ENCODE measurements around the gene TMEM178B. TPM values are rescaled to one million over a fixed set of nuclear protein-coding genes. Genes with fewer than 3 reads are reported as not detected.

Gene TMEM178B
- total and polyA plus RNA-seq, 2 of the 13 experiments (the other 11 are each of a cell fraction or from before 2014, with no cell fraction given), result 0.01 to 0.02 TPM

DNA sequence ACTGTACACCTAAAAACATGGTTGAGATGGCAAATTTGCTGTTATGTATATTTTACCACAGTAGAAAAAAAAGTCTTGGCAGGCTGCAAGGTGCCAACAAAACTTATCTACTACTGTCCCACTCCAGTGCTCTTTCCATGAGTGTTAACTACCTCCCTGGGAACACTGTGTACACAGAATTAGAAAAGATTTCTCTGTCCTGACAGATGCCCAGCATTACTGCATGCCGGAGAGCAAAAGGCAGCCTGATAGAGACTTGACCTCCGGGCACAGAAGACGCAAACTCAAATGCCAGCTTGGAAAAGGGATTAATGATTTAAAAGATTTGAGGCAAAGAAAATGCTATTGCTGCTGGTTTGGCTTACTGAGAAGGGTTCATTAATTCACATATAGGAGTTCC, 228.8 kb downstream of the TMEM178B start:
- Histone ChIP-seq H2AFZ (ENCODE audit: low read length) (no peak overlapping the region), H3K4me3 (replicated peaks in 1 of 3; ENCODE audit: insufficient read depth in 1 of 3, low read depth in 2 of 3, low read length in 3 of 3) (no peak overlapping the region), H3K9me3 (ENCODE audit: low read length) (no peaks in the 10 kb centered on the region), H4K20me1 (ENCODE audit: insufficient read depth, low read length) (no peaks in the 10 kb centered on the region), H3K27ac (ENCODE audit: extremely low read length, insufficient read depth, low read length) (no peak overlapping the region), H3K9ac (ENCODE audit: insufficient read depth, low read depth, low read length) (no peak overlapping the region), H3K4me1 (ENCODE audit: insufficient read depth, low read length) (no peaks in the 10 kb centered on the region), H3K27me3 (ENCODE audit: control insufficient read depth in 1 of 2, insufficient read depth in 2 of 2, low read length in 2 of 2) (peaks cover 0 to 4% of the 10 kb centered on the region in 2 experiments; a peak in 2 of 5 replicates), H3K36me3 (replicated peaks in 1 of 2; ENCODE audit: control insufficient read depth in 1 of 2, insufficient read depth in 2 of 2, low read length in 2 of 2) (no peaks in the 10 kb centered on the region), H3K79me2 (ENCODE audit: insufficient read depth, low read length) (no peaks in the 10 kb centered on the region), H3K4me2 (ENCODE audit: low read depth, low read length) (no peak overlapping the region)
- in situ Hi-C loops (cut with HindIII; ENCODE audit: extremely low pct_ligation_motif_present, low pct_unique_long_range_greater_than_20kb), result no loop called here
- FAIRE-seq (no peak), ATAC-seq (no peak), DNase-seq (ENCODE audit: low spot score) (no peak)
- no peak for TF ChIP-seq ZFYVE20 (CRISPR knock-in tag; IDR thresholded peaks at IDR 0.05; ENCODE audit: borderline replicate concordance, low read depth)
- TF ChIP-seq, protein P1, sequence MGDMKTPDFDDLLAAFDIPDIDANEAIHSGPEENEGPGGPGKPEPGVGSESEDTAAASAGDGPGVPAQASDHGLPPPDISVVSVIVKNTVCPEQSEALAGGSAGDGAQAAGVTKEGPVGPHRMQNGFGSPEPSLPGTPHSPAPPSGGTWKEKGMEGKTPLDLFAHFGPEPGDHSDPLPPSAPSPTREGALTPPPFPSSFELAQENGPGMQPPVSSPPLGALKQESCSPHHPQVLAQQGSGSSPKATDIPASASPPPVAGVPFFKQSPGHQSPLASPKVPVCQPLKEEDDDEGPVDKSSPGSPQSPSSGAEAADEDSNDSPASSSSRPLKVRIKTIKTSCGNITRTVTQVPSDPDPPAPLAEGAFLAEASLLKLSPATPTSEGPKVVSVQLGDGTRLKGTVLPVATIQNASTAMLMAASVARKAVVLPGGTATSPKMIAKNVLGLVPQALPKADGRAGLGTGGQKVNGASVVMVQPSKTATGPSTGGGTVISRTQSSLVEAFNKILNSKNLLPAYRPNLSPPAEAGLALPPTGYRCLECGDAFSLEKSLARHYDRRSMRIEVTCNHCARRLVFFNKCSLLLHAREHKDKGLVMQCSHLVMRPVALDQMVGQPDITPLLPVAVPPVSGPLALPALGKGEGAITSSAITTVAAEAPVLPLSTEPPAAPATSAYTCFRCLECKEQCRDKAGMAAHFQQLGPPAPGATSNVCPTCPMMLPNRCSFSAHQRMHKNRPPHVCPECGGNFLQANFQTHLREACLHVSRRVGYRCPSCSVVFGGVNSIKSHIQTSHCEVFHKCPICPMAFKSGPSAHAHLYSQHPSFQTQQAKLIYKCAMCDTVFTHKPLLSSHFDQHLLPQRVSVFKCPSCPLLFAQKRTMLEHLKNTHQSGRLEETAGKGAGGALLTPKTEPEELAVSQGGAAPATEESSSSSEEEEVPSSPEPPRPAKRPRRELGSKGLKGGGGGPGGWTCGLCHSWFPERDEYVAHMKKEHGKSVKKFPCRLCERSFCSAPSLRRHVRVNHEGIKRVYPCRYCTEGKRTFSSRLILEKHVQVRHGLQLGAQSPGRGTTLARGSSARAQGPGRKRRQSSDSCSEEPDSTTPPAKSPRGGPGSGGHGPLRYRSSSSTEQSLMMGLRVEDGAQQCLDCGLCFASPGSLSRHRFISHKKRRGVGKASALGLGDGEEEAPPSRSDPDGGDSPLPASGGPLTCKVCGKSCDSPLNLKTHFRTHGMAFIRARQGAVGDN (CRISPR knock-in tag; IDR thresholded peaks at IDR 0.05), result no peak
- no peak for TF ChIP-seq ZNF350 (CRISPR knock-in tag; IDR thresholded peaks at IDR 0.05; ENCODE audit: borderline replicate concordance, low read depth)
- TF ChIP-seq, protein P2, sequence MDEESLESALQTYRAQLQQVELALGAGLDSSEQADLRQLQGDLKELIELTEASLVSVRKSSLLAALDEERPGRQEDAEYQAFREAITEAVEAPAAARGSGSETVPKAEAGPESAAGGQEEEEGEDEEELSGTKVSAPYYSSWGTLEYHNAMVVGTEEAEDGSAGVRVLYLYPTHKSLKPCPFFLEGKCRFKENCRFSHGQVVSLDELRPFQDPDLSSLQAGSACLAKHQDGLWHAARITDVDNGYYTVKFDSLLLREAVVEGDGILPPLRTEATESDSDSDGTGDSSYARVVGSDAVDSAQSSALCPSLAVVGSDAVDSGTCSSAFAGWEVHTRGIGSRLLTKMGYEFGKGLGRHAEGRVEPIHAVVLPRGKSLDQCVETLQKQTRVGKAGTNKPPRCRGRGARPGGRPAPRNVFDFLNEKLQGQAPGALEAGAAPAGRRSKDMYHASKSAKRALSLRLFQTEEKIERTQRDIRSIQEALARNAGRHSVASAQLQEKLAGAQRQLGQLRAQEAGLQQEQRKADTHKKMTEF (CRISPR knock-in tag; IDR thresholded peaks at IDR 0.05), result no peak
- no peak for TF ChIP-seq MED13 (CRISPR knock-in tag; IDR thresholded peaks at IDR 0.05)
- ChIA-PET CTCF (ENCODE audit: low intra/inter-chr PET ratio, low total read pairs) (no interaction called here), POLR2A (no interaction called here)
- 7% methylated on average over 3 of the region's 3 CpGs for WGBS (ENCODE audit: low lambda C conversion rate)
- intact Hi-C loops (cut with micrococcal nuclease; ENCODE audit: unreplicated experiment), result no loop called here
- BruUV-seq (replicated peaks), result no TSS peak

All from HepG2 (cell line).